GM12892 (cell line): Measurements from ENCODE around the gene OTOS.

Experiments used
- POLR2AphosphoS5 ChIP-seq: IDR thresholded peaks from 2 replicates; pipeline ENCODE4 v1.6.1; 2011; ENCODE audit warnings: low read depth, low read length, control low read depth
- TAF1 ChIP-seq: IDR thresholded peaks from 2 replicates; pipeline ENCODE4 v1.6.1; 2011; ENCODE audit warnings: low read depth, mild to moderate bottlenecking, control low read depth, low read length, borderline replicate concordance

- TF ChIP-seq POLR2AphosphoS5 (no peak), TAF1 (no peak)
These were observed 3.6 kb upstream of the OTOS start for GRCh38 chr2:240143801-240144648.
